ENCODE results near the gene NEDD4L. TPM values are rescaled to one million over a fixed set of nuclear protein-coding genes. Genes with fewer than 3 reads are reported as not detected.

Gene NEDD4L
- total RNA-seq, 1 experiment from 2014 or later, result 108 TPM

- peaks cover 26% of the 10 kb centered on the region for H3K36me3 Mint-ChIP-seq (ENCODE audit: insufficient read depth, unreplicated experiment)
- TF ChIP-seq CTCF (IDR thresholded peaks at IDR 0.05; ENCODE audit: unreplicated experiment), result no peak
- peak overlapping the region; percentile 98 for H3K27ac Mint-ChIP-seq (ENCODE audit: low read depth, unreplicated experiment)
- no peaks in the 10 kb centered on the region for H3K27me3 Mint-ChIP-seq (ENCODE audit: insufficient read depth, unreplicated experiment)
- no peaks in the 10 kb centered on the region for H3K9me3 Mint-ChIP-seq (ENCODE audit: unreplicated experiment)
- H3K4me3 Mint-ChIP-seq (ENCODE audit: unreplicated experiment), result peak overlapping the region; percentile 84
- CTCF ChIA-PET, result interaction anchor here (0.6 to 1.5 kb wide), 5 partner anchors 9 to 42 kb away, joined by 3 to 9 read pairs (median 4); no protein-coding TSS in a partner anchor
- no TSS peak for BruUV-seq (replicated peaks)
- intact Hi-C loops (cut with micrococcal nuclease), result loop anchor here (1.0 to 5.0 kb wide), 3 partner anchors 37 to 98 kb away; no protein-coding TSS in a partner anchor
- DNase-seq (ENCODE audit: unreplicated experiment), result peak; percentile 96
- H3K4me1 Mint-ChIP-seq (ENCODE audit: insufficient read depth, unreplicated experiment), result peaks cover 27% of the 10 kb centered on the region
- POLR2A ChIA-PET, result interaction anchor here (0.6 to 9.3 kb wide), 35 partner anchors 10 to 602 kb away, joined by 3 to 171 read pairs (median 6); no protein-coding TSS in a partner anchor
Observed at GRCh38 chr18:58223717-58224424, 179.8 kb downstream of the NEDD4L start.

- H3K36me3 Mint-ChIP-seq (ENCODE audit: insufficient read depth, unreplicated experiment), result peaks cover 28% of the 10 kb centered on the region
- peaks cover 24% of the 10 kb centered on the region for H3K4me1 Mint-ChIP-seq (ENCODE audit: insufficient read depth, unreplicated experiment)
- H3K9me3 Mint-ChIP-seq (ENCODE audit: unreplicated experiment), result no peaks in the 10 kb centered on the region
- TF ChIP-seq CTCF (IDR thresholded peaks at IDR 0.05; ENCODE audit: unreplicated experiment), result no peak
- peak overlapping the region; percentile 98 for H3K27ac Mint-ChIP-seq (ENCODE audit: low read depth, unreplicated experiment)
- no peak for DNase-seq (ENCODE audit: unreplicated experiment)
- POLR2A ChIA-PET, result interaction anchor here (0.5 to 9.3 kb wide), 33 partner anchors 10 to 602 kb away, joined by 3 to 171 read pairs (median 6); no protein-coding TSS in a partner anchor
- no peaks in the 10 kb centered on the region for H3K27me3 Mint-ChIP-seq (ENCODE audit: insufficient read depth, unreplicated experiment)
- intact Hi-C loops (cut with micrococcal nuclease), result loop anchor here (1.0 to 5.0 kb wide), 2 partner anchors 87 to 98 kb away; no protein-coding TSS in a partner anchor
- no TSS peak for BruUV-seq (replicated peaks)
- peak overlapping the region; percentile 84 for H3K4me3 Mint-ChIP-seq (ENCODE audit: unreplicated experiment)
- CTCF ChIA-PET, result interaction anchor here (0.6 to 1.5 kb wide), 6 partner anchors 10 to 93 kb away, joined by 3 to 9 read pairs (median 4); no protein-coding TSS in a partner anchor
Observed at GRCh38 chr18:58224425-58224750, 180.4 kb downstream of the NEDD4L start.

GRCh38 chr18:58225101-58225500, 181.1 kb downstream of the NEDD4L start:
- peak overlapping the region; percentile 84 for H3K4me3 Mint-ChIP-seq (ENCODE audit: unreplicated experiment)
- no peak for TF ChIP-seq CTCF (IDR thresholded peaks at IDR 0.05; ENCODE audit: unreplicated experiment)
- DNase-seq (ENCODE audit: unreplicated experiment), result no peak
- ChIA-PET CTCF (interaction anchor here (0.6 to 1.5 kb wide), 5 partner anchors 28 to 266 kb away, joined by 3 to 9 read pairs (median 3); no protein-coding TSS in a partner anchor), POLR2A (interaction anchor here (0.5 to 9.3 kb wide), 29 partner anchors 10 to 603 kb away, joined by 3 to 171 read pairs (median 6); no protein-coding TSS in a partner anchor)
- H3K27me3 Mint-ChIP-seq (ENCODE audit: insufficient read depth, unreplicated experiment), result no peaks in the 10 kb centered on the region
- no peaks in the 10 kb centered on the region for H3K9me3 Mint-ChIP-seq (ENCODE audit: unreplicated experiment)
- intact Hi-C loops (cut with micrococcal nuclease), result no loop called here
- H3K4me1 Mint-ChIP-seq (ENCODE audit: insufficient read depth, unreplicated experiment), result peaks cover 26% of the 10 kb centered on the region
- no TSS peak for BruUV-seq (replicated peaks)
- H3K27ac Mint-ChIP-seq (ENCODE audit: low read depth, unreplicated experiment), result peak overlapping the region; percentile 98
- peaks cover 32% of the 10 kb centered on the region for H3K36me3 Mint-ChIP-seq (ENCODE audit: insufficient read depth, unreplicated experiment)

- peak overlapping the region; percentile 43 for H3K27ac Mint-ChIP-seq (ENCODE audit: low read depth, unreplicated experiment)
- no peak for TF ChIP-seq CTCF (IDR thresholded peaks at IDR 0.05; ENCODE audit: unreplicated experiment)
- H3K27me3 Mint-ChIP-seq (ENCODE audit: insufficient read depth, unreplicated experiment), result no peaks in the 10 kb centered on the region
- no peak for DNase-seq (ENCODE audit: unreplicated experiment)
- no peaks in the 10 kb centered on the region for H3K9me3 Mint-ChIP-seq (ENCODE audit: unreplicated experiment)
- peaks cover 32% of the 10 kb centered on the region for H3K36me3 Mint-ChIP-seq (ENCODE audit: insufficient read depth, unreplicated experiment)
- CTCF ChIA-PET, result interaction anchor here (0.6 to 2.3 kb wide), 5 partner anchors 25 to 858 kb away, joined by 3 to 10 read pairs (median 3); no protein-coding TSS in a partner anchor
- peaks cover 40% of the 10 kb centered on the region for H3K4me1 Mint-ChIP-seq (ENCODE audit: insufficient read depth, unreplicated experiment)
- intact Hi-C loops (cut with micrococcal nuclease), result no loop called here
- POLR2A ChIA-PET, result interaction anchor here (1.0 to 8.5 kb wide), 6 partner anchors 11 to 95 kb away, joined by 5 to 145 read pairs (median 16); no protein-coding TSS in a partner anchor
- no TSS peak for BruUV-seq (replicated peaks)
- H3K4me3 Mint-ChIP-seq (ENCODE audit: unreplicated experiment), result no peak overlapping the region
Observed at GRCh38 chr18:58226429-58226828, 182.4 kb downstream of the NEDD4L start.

All from MCF 10A (cell line).